Measurements from ENCODE around the gene GRAMD2B. TPM values are rescaled to one million over a fixed set of nuclear protein-coding genes. Genes with fewer than 3 reads are reported as not detected.
A peak's percentile ranks its signal among the peaks of the same experiment; 100 is the strongest.

GRAMD2B gene
- total RNA-seq, 1 donor: 89.8 TPM

DNA sequence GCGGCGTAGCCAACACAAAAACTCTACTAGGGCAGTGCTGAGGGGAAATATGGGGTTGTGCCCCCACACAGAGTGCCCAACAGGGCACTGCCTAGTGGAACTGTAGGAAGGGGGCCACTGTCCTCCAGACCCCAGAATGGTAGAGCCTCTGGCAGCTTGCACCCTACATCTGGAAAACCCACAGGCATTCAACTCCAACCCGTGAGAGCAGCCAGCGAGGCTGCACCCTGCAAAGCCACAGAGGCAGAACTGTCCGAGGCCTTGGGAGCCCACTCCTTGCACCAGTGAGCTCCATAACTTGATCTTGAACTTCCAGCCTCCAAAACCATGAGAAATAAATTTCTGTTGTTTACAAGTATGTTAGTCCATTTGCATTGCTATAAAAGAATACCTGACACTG lies 27.7 kb downstream of the GRAMD2B start:
- Histone ChIP-seq H3K79me2 (ENCODE audit: insufficient read depth, low read length) (peaks cover 70% of the 10 kb centered on the region), H3K9me3 (ENCODE audit: low read depth, low read length) (no peaks in the 10 kb centered on the region), H3K27ac (ENCODE audit: low read depth, low read length) (no peak overlapping the region), H3K4me3 (ENCODE audit: insufficient read depth, low read length) (no peak overlapping the region), H3K4me1 (ENCODE audit: insufficient read depth, low read length) (peaks cover 39% of the 10 kb centered on the region), H3K4me2 (ENCODE audit: insufficient read depth, low read length) (no peak overlapping the region), H2AFZ (ENCODE audit: low read length) (no peak overlapping the region), H3K27me3 (ENCODE audit: insufficient read depth, low read length) (no peaks in the 10 kb centered on the region), H4K20me1 (ENCODE audit: insufficient read depth, low read length) (no peaks in the 10 kb centered on the region), H3K36me3 (ENCODE audit: insufficient read depth, low read length) (peaks cover 24% of the 10 kb centered on the region)
- DNase-seq (ENCODE audit: insufficient read length, low spot score, missing footprints): no peak
- TF ChIP-seq, protein P1, sequence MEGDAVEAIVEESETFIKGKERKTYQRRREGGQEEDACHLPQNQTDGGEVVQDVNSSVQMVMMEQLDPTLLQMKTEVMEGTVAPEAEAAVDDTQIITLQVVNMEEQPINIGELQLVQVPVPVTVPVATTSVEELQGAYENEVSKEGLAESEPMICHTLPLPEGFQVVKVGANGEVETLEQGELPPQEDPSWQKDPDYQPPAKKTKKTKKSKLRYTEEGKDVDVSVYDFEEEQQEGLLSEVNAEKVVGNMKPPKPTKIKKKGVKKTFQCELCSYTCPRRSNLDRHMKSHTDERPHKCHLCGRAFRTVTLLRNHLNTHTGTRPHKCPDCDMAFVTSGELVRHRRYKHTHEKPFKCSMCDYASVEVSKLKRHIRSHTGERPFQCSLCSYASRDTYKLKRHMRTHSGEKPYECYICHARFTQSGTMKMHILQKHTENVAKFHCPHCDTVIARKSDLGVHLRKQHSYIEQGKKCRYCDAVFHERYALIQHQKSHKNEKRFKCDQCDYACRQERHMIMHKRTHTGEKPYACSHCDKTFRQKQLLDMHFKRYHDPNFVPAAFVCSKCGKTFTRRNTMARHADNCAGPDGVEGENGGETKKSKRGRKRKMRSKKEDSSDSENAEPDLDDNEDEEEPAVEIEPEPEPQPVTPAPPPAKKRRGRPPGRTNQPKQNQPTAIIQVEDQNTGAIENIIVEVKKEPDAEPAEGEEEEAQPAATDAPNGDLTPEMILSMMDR (IDR thresholded peaks at IDR 0.05; ENCODE audit: extremely low read depth, low read depth, low read length): no peak

DNA sequence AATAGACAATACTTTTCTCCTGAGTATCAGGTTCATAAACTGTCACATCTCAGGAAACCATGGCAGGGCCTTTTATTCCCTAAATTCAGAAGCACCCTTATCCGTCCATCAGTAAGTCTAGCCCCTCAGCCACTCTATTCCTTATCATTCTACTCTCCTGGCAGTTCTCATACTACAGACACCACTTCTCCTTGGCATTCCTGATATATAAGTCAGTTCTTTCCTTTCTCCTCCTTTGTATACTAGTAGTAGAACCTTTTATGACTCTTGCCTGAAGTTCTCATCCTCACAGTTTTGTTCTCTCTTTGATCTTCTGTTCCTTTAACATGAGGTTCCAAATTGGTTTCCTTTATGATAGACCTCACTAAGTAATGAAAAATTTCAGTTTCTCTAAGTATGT lies 29.3 kb downstream of the GRAMD2B start:
- Histone ChIP-seq H3K27me3 (ENCODE audit: insufficient read depth, low read length) (no peaks in the 10 kb centered on the region), H3K79me2 (ENCODE audit: insufficient read depth, low read length) (peaks cover 76% of the 10 kb centered on the region), H3K9me3 (ENCODE audit: low read depth, low read length) (no peaks in the 10 kb centered on the region), H3K36me3 (ENCODE audit: insufficient read depth, low read length) (peaks cover 30% of the 10 kb centered on the region), H3K4me3 (ENCODE audit: insufficient read depth, low read length) (no peak overlapping the region), H3K4me1 (ENCODE audit: insufficient read depth, low read length) (peaks cover 25% of the 10 kb centered on the region), H2AFZ (ENCODE audit: low read length) (no peak overlapping the region), H3K27ac (ENCODE audit: low read depth, low read length) (no peak overlapping the region), H4K20me1 (ENCODE audit: insufficient read depth, low read length) (no peaks in the 10 kb centered on the region), H3K4me2 (ENCODE audit: insufficient read depth, low read length) (no peak overlapping the region)
- DNase-seq (ENCODE audit: insufficient read length, low spot score, missing footprints): peak; percentile 79
- TF ChIP-seq, protein P1 (IDR thresholded peaks at IDR 0.05; ENCODE audit: extremely low read depth, low read depth, low read length): no peak

DNA sequence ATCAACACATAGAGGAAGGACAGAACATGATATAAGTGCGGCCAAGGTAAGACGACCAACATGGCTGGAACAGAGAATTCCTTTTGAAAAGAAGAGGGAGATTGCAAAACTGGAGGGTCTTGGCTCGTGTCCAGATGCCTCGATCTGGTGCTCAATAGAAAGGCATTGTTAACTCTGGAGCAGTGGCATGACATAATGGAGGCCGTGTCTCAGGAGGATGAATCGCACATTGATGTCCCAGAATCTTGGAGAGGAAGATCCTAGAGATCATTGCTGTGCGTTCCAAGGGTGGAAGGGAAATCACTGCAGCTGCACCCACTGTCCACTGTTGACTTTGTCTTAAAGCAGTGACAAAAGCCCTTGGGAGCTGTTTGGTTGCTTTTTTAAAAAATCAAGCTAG lies 30.9 kb downstream of the GRAMD2B start:
- Histone ChIP-seq H3K4me2 (ENCODE audit: insufficient read depth, low read length) (no peak overlapping the region), H3K4me1 (ENCODE audit: insufficient read depth, low read length) (peaks cover 19% of the 10 kb centered on the region), H3K4me3 (ENCODE audit: insufficient read depth, low read length) (no peak overlapping the region), H2AFZ (ENCODE audit: low read length) (no peak overlapping the region), H4K20me1 (ENCODE audit: insufficient read depth, low read length) (no peaks in the 10 kb centered on the region), H3K79me2 (ENCODE audit: insufficient read depth, low read length) (peaks cover 78% of the 10 kb centered on the region), H3K27ac (ENCODE audit: low read depth, low read length) (no peak overlapping the region), H3K36me3 (ENCODE audit: insufficient read depth, low read length) (peaks cover 41% of the 10 kb centered on the region), H3K9me3 (ENCODE audit: low read depth, low read length) (no peaks in the 10 kb centered on the region), H3K27me3 (ENCODE audit: insufficient read depth, low read length) (no peaks in the 10 kb centered on the region)
- TF ChIP-seq, protein P1 (IDR thresholded peaks at IDR 0.05; ENCODE audit: extremely low read depth, low read depth, low read length): no peak
- no peak for DNase-seq (ENCODE audit: insufficient read length, low spot score, missing footprints)

DNA sequence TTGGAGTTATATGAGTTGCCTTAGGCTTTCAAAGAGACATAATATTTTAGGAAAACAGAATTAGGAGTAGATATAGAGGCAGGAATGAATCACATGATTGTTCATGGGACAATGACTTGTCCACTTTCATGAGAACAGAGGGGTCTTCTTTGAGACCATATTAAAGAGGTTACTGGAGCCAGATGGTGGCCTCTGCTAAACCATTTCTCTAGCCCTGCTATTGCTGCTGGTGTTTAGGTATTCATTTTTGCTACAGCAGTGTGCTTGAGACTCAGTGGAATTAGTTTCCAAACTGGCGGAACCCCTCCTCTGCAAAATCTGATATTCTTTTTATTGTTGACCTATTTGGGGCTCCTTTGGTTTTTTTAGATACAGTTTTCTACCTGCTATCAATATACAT lies 31.3 kb downstream of the GRAMD2B start:
- no peak overlapping the region for H3K27ac ChIP-seq (ENCODE audit: low read depth, low read length)
- H4K20me1 ChIP-seq (ENCODE audit: insufficient read depth, low read length): no peaks in the 10 kb centered on the region
- H3K9me3 ChIP-seq (ENCODE audit: low read depth, low read length): no peaks in the 10 kb centered on the region
- H3K4me2 ChIP-seq (ENCODE audit: insufficient read depth, low read length): no peak overlapping the region
- peaks cover 80% of the 10 kb centered on the region for H3K79me2 ChIP-seq (ENCODE audit: insufficient read depth, low read length)
- H3K4me1 ChIP-seq (ENCODE audit: insufficient read depth, low read length): peaks cover 15% of the 10 kb centered on the region
- H2AFZ ChIP-seq (ENCODE audit: low read length): no peak overlapping the region
- DNase-seq (ENCODE audit: insufficient read length, low spot score, missing footprints): no peak
- TF ChIP-seq, protein P1 (IDR thresholded peaks at IDR 0.05; ENCODE audit: extremely low read depth, low read depth, low read length): no peak
- H3K36me3 ChIP-seq (ENCODE audit: insufficient read depth, low read length): peaks cover 41% of the 10 kb centered on the region
- H3K4me3 ChIP-seq (ENCODE audit: insufficient read depth, low read length): no peak overlapping the region
- H3K27me3 ChIP-seq (ENCODE audit: insufficient read depth, low read length): no peaks in the 10 kb centered on the region

All from osteoblast (primary cell).